HEK293 (cell line): ENCODE results near the gene MSL3B.

Experiments
- CTCF ChIP-seq: fragments of 450-650 bp; formaldehyde crosslinking; IDR thresholded peaks from 2 replicates; pipeline ENCODE4 v1.5.1; 2016; ENCODE audit warnings: missing biosample characterization, missing genetic modification characterization
- ZNF548 ChIP-seq: fragments of 450-650 bp; formaldehyde crosslinking; IDR thresholded peaks from 2 replicates; pipeline ENCODE4 v1.5.1; 2016; ENCODE audit warnings: missing biosample characterization, missing genetic modification characterization

- no peak for TF ChIP-seq ZNF548
- TF ChIP-seq CTCF (tag by site-specific recombination), result no peak
Observed at GRCh38 chr2:233853353-233853752, 14.8 kb downstream of the MSL3B start.
